Activated CD4-positive, alpha-beta T cell treated with anti-CD3 and anti-CD28 coated beads for 36 hours (primary cell): ENCODE measurements around the gene RIT2. TPM values are rescaled to one million over a fixed set of nuclear protein-coding genes. Genes with fewer than 3 reads are reported as not detected.

Experiments
- ATAC-seq: fragments of 200-7000 bp; cut with Tn5 transposase; one replicate; pipeline ENCODE4 v1.10.0; 2021; ENCODE audit warnings: mild to moderate bottlenecking, moderate library complexity
- CTCF ChIA-PET: fragments of 350-600 bp; sonication (Branson Sonifier 250); formaldehyde crosslinking; loops from one replicate; lab custom pipeline; 2021; ENCODE audit warnings: antibody characterized with exemption; lab: Charles Lee
- POLR2A ChIA-PET: fragments of 350-600 bp; sonication (Branson Sonifier 250); formaldehyde crosslinking; loops from one replicate; lab custom pipeline; 2021; ENCODE audit warnings: antibody characterized with exemption, inconsistent platforms; lab: Charles Lee
- DNase-seq: peaks from one replicate; pipeline ENCODE4 v3.0.0-alpha.2; 2020
- H3K27ac Mint-ChIP-seq: one replicate; pipeline ENCODE4 v1.8.0; 2021; ENCODE audit warnings: mixed read lengths
- H3K27me3 Mint-ChIP-seq: one replicate; pipeline ENCODE4 v1.8.0; 2021; ENCODE audit warnings: mixed read lengths
- H3K36me3 Mint-ChIP-seq: one replicate; pipeline ENCODE4 v1.8.0; 2021; ENCODE audit warnings: low read depth, mixed read lengths
- H3K4me1 Mint-ChIP-seq: one replicate; pipeline ENCODE4 v1.8.0; 2021; ENCODE audit warnings: mixed read lengths
- H3K4me3 Mint-ChIP-seq: one replicate; pipeline ENCODE4 v1.8.0; 2021; ENCODE audit warnings: mild to moderate bottlenecking, moderate library complexity, mixed read lengths
- H3K9me3 Mint-ChIP-seq: one replicate; pipeline ENCODE4 v1.8.0; 2021; ENCODE audit warnings: low read depth, mixed read lengths
- intact Hi-C, 2 experiments: fragments of 100-400 bp; cut with DNase I in 1 of 2; cut with micrococcal nuclease in 1 of 2; formaldehyde crosslinking; loops; one replicate each; pipeline versions ENCODE4 v1.14.2 to v1.15.1; 2022 to 2024; cut with DNase I, micrococcal nuclease
- total RNA-seq, 2 experiments: library from RNA; stranded (reverse); gene quantifications; one replicate each; pipeline ENCODE4 v1.2.3, GENCODE V29; 2021

RIT2 gene
- total RNA-seq, 2 experiments from 2014 or later: not detected

DNA sequence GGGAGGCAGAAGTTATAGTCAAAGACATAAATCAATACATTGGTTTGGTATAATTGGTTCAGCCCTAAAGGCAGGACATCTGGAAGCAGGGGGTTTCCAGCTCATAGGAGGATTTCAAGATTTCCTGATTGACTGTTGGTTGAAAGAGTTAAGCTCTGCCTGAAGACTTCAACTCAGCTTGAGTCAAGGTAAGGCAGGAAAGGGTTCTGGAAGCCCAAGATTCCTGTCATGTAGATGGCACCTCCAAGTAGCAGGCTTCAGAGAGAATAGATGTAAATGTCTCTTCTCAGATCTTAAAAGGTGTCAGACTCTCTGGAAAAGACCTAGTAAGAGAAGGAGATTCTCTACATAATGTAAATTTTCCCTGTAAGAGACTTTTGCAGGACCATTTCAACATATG is 335.3 kb downstream of the RIT2 start:
- no peaks in the 10 kb centered on the region for H3K4me1 Mint-ChIP-seq
- H3K27ac Mint-ChIP-seq: no peak overlapping the region
- H3K27me3 Mint-ChIP-seq: no peaks in the 10 kb centered on the region
- intact Hi-C loops: no loop called here
- ATAC-seq: no peak
- no peaks in the 10 kb centered on the region for H3K9me3 Mint-ChIP-seq
- no peak overlapping the region for H3K4me3 Mint-ChIP-seq
- DNase-seq: no peak
- ChIA-PET POLR2A (no interaction called here), CTCF (no interaction called here)
- no peaks in the 10 kb centered on the region for H3K36me3 Mint-ChIP-seq

DNA sequence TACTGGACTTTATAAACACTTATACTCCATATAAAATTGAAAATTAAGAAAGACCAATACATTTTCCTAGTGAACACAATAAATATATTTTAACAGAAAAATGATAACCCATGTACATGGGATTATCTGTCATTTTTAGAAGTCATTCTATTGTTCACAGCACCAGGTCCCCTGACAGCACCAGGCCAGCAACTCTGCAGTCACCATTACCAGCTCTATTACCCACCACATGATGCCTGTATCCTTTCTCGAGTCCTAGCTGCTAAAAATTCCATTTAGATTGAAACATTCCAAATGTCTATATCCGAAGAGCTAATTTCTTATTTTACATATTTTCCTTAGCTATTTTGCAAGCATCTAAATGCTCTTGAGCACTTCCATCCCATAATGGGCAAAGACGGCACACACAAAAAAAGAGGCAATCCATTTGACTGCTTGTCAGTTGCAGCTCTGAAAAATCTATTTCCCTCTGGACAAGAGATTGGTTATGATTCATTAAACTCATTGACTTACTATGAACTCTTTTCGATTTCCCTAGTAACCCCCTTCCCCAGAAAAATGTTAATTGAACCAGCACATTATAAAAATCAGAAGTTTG is 336.9 kb downstream of the RIT2 start:
- POLR2A ChIA-PET: no interaction called here
- DNase-seq: no peak
- CTCF ChIA-PET: no interaction called here
- peaks cover 2% of the 10 kb centered on the region for H3K9me3 Mint-ChIP-seq
- no peaks in the 10 kb centered on the region for H3K36me3 Mint-ChIP-seq
- no peak for ATAC-seq
- no peak overlapping the region for H3K4me3 Mint-ChIP-seq
- no peaks in the 10 kb centered on the region for H3K4me1 Mint-ChIP-seq
- no peaks in the 10 kb centered on the region for H3K27me3 Mint-ChIP-seq
- no peak overlapping the region for H3K27ac Mint-ChIP-seq
- intact Hi-C loops: no loop called here

GRCh38 chr18:42778024-42778423 is 337.5 kb downstream of the RIT2 start:
- intact Hi-C loops: no loop called here

GRCh38 chr18:42773870-42774269 is 341.6 kb downstream of the RIT2 start:
- Mint-ChIP-seq H3K27ac (no peak overlapping the region), H3K4me1 (no peaks in the 10 kb centered on the region), H3K9me3 (peaks cover 4% of the 10 kb centered on the region), H3K36me3 (no peaks in the 10 kb centered on the region), H3K27me3 (no peaks in the 10 kb centered on the region), H3K4me3 (no peak overlapping the region)
- ChIA-PET CTCF (no interaction called here), POLR2A (no interaction called here)
- no peak for DNase-seq
- intact Hi-C loops: no loop called here
- ATAC-seq: no peak

More at GRCh38 chr18:42778024-42778423, 337.5 kb downstream of the RIT2 start:
- POLR2A ChIA-PET: no interaction called here
- no peak overlapping the region for H3K27ac Mint-ChIP-seq
- DNase-seq (no peak), ATAC-seq (no peak)
- no peak overlapping the region for H3K4me3 Mint-ChIP-seq
- H3K27me3 Mint-ChIP-seq: no peaks in the 10 kb centered on the region
- peaks cover 3% of the 10 kb centered on the region for H3K9me3 Mint-ChIP-seq
- no peaks in the 10 kb centered on the region for H3K36me3 Mint-ChIP-seq
- CTCF ChIA-PET: no interaction called here
- no peaks in the 10 kb centered on the region for H3K4me1 Mint-ChIP-seq

DNA sequence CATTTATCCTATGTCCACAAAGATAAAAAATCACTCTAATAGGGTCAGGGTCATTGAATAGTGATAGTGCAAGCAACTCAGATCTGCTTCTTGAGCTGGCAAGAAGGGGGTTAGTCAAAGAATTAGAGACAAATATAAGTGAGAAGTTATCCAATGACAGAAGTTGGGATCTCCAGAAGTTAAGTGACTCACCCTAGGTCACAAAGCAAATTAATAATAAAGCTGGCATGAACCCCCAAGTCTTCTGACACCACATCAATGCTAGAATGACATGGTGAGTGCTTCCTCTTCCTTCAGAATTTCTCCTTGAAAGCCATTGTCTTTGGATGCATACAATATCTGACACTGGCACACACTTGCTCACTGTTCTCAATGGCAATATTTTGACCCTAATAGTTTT is 343.5 kb downstream of the RIT2 start:
- no peak overlapping the region for H3K27ac Mint-ChIP-seq
- H3K4me1 Mint-ChIP-seq: no peaks in the 10 kb centered on the region
- H3K27me3 Mint-ChIP-seq: no peaks in the 10 kb centered on the region
- intact Hi-C loops: no loop called here
- DNase-seq (no peak), ATAC-seq (no peak)
- ChIA-PET POLR2A (no interaction called here), CTCF (no interaction called here)
- H3K36me3 Mint-ChIP-seq: no peaks in the 10 kb centered on the region
- peaks cover 4% of the 10 kb centered on the region for H3K9me3 Mint-ChIP-seq
- no peak overlapping the region for H3K4me3 Mint-ChIP-seq

DNA sequence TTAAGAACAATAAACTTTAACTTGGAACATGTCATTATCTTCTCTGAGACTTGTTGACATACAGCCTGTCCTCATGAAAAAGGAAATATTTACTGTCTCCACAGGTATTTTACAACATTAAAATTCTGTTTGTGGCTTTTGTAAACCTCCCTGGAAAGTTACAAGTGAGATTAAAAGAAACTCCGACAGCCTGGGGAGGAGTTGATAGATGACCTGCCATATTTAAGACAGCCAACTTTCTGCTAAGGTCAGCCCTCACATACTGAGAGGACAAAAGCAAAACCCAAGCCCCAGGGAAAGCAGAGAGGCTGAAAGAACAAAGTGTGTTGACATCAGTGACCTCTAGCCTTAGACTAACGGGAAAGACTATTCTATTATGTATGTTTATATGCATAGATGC is 350.2 kb downstream of the RIT2 start:
- H3K27ac Mint-ChIP-seq: no peak overlapping the region
- DNase-seq (no peak), ATAC-seq (no peak)
- no peaks in the 10 kb centered on the region for H3K36me3 Mint-ChIP-seq
- ChIA-PET POLR2A (no interaction called here), CTCF (no interaction called here)
- intact Hi-C loops: no loop called here
- H3K9me3 Mint-ChIP-seq: no peaks in the 10 kb centered on the region
- H3K27me3 Mint-ChIP-seq: no peaks in the 10 kb centered on the region
- no peak overlapping the region for H3K4me3 Mint-ChIP-seq
- no peaks in the 10 kb centered on the region for H3K4me1 Mint-ChIP-seq

- no peak overlapping the region for H3K4me3 Mint-ChIP-seq
- intact Hi-C loops: no loop called here
- no peak overlapping the region for H3K27ac Mint-ChIP-seq
- no peaks in the 10 kb centered on the region for H3K4me1 Mint-ChIP-seq
- DNase-seq (no peak), ATAC-seq (no peak)
- ChIA-PET POLR2A (no interaction called here), CTCF (no interaction called here)
- no peaks in the 10 kb centered on the region for H3K36me3 Mint-ChIP-seq
- H3K27me3 Mint-ChIP-seq: no peaks in the 10 kb centered on the region
- H3K9me3 Mint-ChIP-seq: no peaks in the 10 kb centered on the region
Observed at GRCh38 chr18:42760290-42760689, 355.2 kb downstream of the RIT2 start.

DNA sequence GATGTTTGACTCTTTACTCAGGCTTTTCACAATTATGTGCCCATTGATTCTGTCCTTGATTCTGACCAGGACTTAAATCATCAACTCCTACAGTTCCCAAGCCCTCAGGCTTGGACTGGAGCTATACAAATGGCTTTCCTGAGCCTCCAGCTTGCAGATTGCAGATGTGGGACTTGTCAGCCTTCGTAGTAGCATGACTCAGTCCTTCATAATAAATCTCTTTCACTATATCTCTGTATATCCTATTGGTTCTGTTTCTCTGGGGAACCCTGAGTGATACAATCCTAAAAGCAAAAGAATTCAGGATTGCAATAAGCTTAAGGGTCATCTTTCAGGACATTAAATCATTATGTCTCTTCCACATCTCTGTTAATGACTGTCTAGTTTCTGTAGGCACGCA is 356.6 kb downstream of the RIT2 start:
- ATAC-seq: no peak
- Mint-ChIP-seq H3K27me3 (no peaks in the 10 kb centered on the region), H3K9me3 (no peaks in the 10 kb centered on the region), H3K27ac (no peak overlapping the region), H3K36me3 (no peaks in the 10 kb centered on the region), H3K4me1 (no peaks in the 10 kb centered on the region), H3K4me3 (no peak overlapping the region)
- intact Hi-C loops: no loop called here
- ChIA-PET POLR2A (no interaction called here), CTCF (no interaction called here)
- DNase-seq: no peak

DNA sequence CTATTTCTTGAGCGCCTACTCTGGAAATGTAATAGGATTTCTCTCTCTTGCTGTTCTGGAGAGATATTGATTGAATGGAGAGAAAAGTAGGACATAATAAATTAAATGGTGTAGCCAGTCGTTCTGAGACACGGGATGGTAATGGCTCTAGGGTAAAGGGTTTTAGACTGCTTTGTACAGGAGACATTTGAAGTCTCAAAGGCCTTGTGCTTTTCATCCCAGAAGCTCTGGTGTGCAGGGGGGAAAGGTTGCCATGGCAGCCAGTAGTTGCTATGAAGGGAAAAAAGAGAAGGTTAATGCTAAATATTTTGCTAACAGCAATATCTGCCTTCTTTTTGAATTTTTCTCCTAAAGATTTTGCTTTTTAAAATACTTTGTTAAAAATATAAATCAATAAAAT is 359.3 kb downstream of the RIT2 start:
- DNase-seq (no peak), ATAC-seq (no peak)
- no peak overlapping the region for H3K27ac Mint-ChIP-seq
- no peak overlapping the region for H3K4me3 Mint-ChIP-seq
- H3K4me1 Mint-ChIP-seq: no peaks in the 10 kb centered on the region
- intact Hi-C loops: no loop called here
- POLR2A ChIA-PET: no interaction called here
- no peaks in the 10 kb centered on the region for H3K27me3 Mint-ChIP-seq
- H3K36me3 Mint-ChIP-seq: no peaks in the 10 kb centered on the region
- CTCF ChIA-PET: no interaction called here
- no peaks in the 10 kb centered on the region for H3K9me3 Mint-ChIP-seq

GRCh38 chr18:42752916-42753315 is 362.6 kb downstream of the RIT2 start:
- POLR2A ChIA-PET: no interaction called here
- Mint-ChIP-seq H3K27me3 (no peaks in the 10 kb centered on the region), H3K27ac (no peak overlapping the region), H3K36me3 (no peaks in the 10 kb centered on the region), H3K4me3 (no peak overlapping the region), H3K9me3 (peaks cover 1% of the 10 kb centered on the region), H3K4me1 (no peaks in the 10 kb centered on the region)
- DNase-seq: no peak
- CTCF ChIA-PET: no interaction called here
- intact Hi-C loops: no loop called here
- no peak for ATAC-seq

DNA sequence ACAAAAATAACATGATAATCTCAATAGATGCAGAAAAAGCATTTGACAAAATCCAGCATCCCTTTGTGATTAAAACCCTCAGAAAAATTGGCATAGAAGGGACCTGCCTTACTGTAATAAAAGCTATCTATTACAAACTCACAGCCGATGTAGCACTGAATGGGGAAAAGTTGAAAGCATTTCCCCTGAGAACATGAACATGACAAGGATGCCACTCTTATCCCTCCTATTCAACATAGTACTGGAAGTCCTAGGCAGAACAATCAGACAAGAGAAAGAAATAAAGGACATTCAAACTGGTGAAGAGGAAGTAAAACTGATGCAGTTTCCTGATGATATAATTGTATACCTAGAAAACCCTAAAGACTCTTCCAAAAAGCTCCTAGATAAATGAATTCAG is 368.7 kb downstream of the RIT2 start:
- POLR2A ChIA-PET: no interaction called here
- Mint-ChIP-seq H3K9me3 (peaks cover 1% of the 10 kb centered on the region), H3K36me3 (no peaks in the 10 kb centered on the region), H3K27ac (no peak overlapping the region), H3K4me3 (no peak overlapping the region), H3K27me3 (no peaks in the 10 kb centered on the region), H3K4me1 (no peaks in the 10 kb centered on the region)
- DNase-seq (no peak), ATAC-seq (no peak)
- CTCF ChIA-PET: no interaction called here
- intact Hi-C loops: no loop called here

DNA sequence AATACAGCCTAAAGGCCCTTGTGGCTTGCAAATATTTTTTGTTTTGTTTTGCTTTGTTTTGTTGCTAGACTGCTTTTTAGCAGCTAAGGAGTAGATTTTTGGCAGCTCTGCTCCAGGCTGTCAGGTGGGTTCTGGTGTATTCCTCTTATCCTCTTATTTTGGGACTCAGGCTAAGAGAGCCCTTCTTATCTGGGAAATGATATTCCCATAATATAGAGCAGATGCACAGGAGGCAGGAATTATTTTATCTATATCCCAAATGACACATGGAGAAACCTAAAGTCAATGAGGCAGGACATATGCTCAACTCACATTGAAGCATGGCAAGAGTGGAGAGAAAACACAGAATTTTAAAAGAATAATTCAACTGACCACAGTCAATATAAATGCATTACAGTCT is 369.6 kb downstream of the RIT2 start:
- Mint-ChIP-seq H3K36me3 (no peaks in the 10 kb centered on the region), H3K27me3 (no peaks in the 10 kb centered on the region), H3K9me3 (peaks cover 1% of the 10 kb centered on the region), H3K4me3 (no peak overlapping the region), H3K27ac (no peak overlapping the region), H3K4me1 (no peaks in the 10 kb centered on the region)
- POLR2A ChIA-PET: no interaction called here
- DNase-seq (no peak), ATAC-seq (no peak)
- intact Hi-C loops: no loop called here
- CTCF ChIA-PET: no interaction called here

- Mint-ChIP-seq H3K9me3 (peaks cover 1% of the 10 kb centered on the region), H3K27me3 (no peaks in the 10 kb centered on the region), H3K4me3 (no peak overlapping the region), H3K4me1 (no peaks in the 10 kb centered on the region), H3K27ac (no peak overlapping the region), H3K36me3 (no peaks in the 10 kb centered on the region)
- intact Hi-C loops: no loop called here
- ATAC-seq: no peak
- no peak for DNase-seq
- ChIA-PET CTCF (interaction anchor here (0.9 kb wide), 1 partner anchor 11 kb away, joined by 3 read pairs; no protein-coding TSS in a partner anchor), POLR2A (no interaction called here)
Observed at GRCh38 chr18:42745171-42745570, 370.3 kb downstream of the RIT2 start.
